NCI-H2196 treated with DMSO at 0.1 percent for 48 hours (cell line): ENCODE measurements around the gene CCR2.
"Not testable (repeated sequence)": the region's sequence is repeated elsewhere in the genome, so short reads cannot be mapped to it uniquely, and the experiment has no call there.

ENCODE experiments used
- DNase-seq: peaks from one replicate; lab custom pipeline; 2025; ENCODE audit not compliant: unreplicated experiment; lab: John Stamatoyannopoulos, UW

CCR2 gene

DNA sequence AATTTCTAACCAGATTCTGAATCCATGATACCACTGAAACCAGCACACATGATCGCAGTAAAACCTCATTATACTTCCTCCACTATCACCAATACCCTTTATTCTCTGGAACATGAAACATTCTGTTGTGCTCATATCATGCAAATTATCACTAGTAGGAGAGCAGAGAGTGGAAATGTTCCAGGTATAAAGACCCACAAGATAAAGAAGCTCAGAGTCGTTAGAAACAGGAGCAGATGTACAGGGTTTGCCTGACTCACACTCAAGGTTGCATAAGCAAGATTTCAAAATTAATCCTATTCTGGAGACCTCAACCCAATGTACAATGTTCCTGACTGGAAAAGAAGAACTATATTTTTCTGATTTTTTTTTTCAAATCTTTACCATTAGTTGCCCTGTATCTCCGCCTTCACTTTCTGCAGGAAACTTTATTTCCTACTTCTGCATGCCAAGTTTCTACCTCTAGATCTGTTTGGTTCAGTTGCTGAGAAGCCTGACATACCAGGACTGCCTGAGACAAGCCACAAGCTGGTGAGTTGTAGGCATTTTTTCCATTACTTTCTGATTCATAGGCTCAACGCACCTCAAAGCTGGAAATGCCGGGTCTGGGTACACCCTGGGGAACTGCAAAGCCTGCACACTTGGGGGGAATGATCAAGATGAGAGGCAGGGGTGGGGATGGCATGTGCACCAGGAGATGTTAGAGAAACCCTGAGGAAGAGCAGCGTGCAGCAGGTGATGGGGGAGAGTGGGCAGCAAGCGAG lies at the start of gene CCR2:
TSS of gene CCR2 (plus strand) at position 465 of the 764 bp plus-strand sequence. CDS start 3,417 bp downstream, outside the sequence.
- DNase-seq, result no peak

DNA sequence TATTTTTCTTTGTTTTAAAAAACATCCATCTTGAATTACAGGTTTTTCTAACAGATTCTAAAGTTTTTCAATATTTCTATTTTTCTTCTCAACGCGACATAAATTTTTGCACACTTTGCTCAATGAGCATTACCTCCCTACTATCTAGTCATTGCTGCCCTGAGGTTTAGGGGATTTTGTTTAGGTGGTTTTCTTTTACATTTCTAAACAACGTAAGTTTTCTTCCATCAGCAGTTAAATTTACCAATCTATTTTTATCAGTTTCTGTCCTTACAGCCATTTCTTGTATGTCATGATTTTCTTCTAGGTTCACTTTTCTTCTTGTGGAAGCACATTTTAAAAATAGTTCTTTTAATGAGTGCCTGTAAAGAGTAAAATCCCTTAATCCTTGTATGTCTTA lies 49.2 kb upstream of the CCR2 start:
- DNase-seq, result no peak

DNA sequence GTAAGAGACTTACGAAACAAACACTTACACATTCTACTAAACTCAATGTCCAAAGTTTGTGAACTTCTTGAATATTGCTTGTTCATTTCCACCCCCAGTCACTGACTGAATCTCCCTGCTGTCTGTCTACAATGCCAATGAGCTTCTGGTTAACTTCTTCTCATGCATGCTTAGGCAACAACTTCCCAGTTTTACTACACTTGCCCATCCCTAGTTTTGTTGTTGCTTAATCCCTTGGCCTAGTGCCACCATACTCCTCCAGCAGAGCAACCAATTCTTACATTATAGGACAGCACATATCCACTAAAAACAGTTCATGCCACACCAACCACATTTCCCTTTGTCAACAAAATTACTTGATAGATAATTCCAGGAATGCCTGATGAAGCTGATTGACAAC lies 40.9 kb upstream of the CCR2 start:
- no peak for DNase-seq

DNA sequence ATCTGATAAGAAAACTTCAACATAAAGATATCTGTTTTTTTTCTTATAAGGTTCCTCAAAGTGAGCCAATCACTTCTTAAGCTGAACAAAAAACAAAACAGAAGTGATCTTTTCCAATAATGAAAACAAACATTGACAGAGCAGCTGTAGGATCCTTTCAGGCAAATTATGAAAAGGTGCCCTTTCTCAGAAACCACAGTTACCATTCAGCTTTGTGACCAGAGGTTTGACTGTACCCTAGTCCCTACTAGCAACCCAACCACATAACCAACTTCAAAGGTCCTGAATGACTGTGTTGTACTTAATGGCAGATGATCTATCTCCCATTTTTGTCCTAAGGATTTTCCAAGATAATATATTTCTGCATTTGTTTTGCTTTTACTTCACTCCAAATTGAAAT lies 39.4 kb upstream of the CCR2 start:
- no peak for DNase-seq

DNA sequence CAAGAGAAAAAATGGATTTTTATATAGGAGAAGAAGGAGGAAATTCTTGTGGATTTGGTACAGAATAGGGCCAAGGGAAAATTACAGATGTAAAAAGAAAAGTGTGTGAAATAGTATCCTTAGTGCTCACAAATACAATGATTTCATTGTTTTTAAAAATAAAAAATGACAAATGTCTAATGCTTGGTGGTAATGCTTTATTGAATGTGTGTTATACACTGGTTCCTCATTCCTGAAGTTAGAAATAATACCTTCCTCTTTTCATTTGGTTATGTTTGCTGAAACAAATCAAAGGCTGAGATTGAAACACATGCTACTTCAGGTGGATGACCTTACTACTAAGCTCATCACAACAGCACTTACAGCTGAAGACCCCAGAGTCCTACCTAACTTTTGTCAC lies 37.7 kb upstream of the CCR2 start:
- DNase-seq, result no peak

DNA sequence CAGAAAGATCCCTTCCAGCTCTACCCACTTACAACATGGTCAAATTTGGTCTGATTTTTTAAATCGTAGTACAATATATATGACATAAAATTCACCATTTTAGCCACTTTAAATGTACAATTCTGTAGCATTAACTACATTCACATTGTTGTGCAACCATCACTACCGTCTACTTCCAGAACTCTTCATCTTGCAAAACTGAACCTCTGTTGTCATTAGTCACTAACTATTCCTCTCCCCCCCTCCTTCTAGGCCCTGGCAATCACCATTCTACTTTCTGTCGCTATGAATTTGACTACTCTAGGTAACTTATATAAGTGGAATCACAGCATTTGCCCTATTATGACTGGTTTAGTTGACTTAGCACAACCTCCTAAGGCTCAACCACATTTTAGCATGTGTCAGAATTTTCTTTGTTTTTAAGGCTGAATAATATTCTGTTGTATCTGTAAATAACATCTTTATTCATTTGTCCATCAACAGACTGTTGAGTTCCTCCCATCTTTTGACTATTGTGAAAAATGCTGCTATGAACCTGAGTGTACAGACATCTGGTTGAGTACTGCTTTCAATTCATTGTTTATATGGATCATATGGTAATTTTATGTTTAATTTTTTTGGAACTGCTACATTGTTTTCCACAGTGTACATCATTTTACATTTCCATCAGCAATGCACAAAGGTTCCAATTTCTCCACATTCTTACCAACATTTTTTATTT lies 35.5 kb upstream of the CCR2 start:
- no peak for DNase-seq

DNA sequence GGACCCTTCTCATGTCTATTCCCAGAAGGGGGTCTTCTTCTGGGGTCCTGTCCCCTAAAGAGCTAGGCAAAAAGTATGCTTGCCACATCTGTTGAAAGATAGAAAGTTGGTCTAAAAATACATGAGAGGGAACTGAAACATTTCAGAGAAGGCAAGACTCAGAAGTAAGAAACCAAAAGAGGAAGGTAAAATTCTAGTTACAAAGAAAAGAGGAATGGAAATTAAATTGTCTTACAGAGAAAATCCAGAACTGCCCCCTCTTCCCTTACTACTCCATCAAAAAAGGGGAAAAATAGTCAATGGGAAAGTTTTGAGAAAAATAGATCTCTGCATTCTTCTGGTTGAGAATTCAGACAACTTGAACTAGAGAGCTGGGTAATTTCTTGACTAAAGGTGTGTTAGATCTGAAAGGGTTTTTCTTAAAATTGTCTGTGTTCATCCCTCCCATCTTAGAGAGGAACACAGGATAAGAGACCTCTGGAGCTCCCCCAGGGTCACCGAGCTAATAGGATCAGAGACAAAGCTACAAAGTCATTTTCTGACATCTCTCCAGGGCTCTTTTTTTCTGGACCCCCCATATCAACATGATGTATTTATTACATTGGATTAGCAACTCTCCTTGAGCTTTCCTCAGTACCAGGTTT lies 32.3 kb upstream of the CCR2 start:
- no peak for DNase-seq

DNA sequence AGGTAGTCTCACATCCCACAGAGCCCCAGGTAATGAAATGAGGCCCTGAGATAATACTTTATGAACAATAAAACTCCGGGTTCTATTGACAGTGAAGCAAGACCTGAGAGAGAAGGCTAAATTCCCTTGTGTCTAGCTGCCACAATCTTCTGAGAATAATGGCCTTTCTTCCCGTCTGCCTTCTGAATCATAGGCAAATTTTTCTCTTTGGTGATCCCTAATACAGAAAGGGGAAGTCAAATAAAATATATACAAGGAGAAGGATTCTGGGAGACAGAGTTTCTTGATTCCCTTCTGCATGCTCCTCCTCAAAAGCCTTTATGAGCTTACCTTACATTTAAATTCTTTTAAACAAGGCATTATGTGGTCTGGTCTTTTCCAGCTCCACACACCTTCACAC lies 29.9 kb upstream of the CCR2 start:
- DNase-seq, result no peak

DNA sequence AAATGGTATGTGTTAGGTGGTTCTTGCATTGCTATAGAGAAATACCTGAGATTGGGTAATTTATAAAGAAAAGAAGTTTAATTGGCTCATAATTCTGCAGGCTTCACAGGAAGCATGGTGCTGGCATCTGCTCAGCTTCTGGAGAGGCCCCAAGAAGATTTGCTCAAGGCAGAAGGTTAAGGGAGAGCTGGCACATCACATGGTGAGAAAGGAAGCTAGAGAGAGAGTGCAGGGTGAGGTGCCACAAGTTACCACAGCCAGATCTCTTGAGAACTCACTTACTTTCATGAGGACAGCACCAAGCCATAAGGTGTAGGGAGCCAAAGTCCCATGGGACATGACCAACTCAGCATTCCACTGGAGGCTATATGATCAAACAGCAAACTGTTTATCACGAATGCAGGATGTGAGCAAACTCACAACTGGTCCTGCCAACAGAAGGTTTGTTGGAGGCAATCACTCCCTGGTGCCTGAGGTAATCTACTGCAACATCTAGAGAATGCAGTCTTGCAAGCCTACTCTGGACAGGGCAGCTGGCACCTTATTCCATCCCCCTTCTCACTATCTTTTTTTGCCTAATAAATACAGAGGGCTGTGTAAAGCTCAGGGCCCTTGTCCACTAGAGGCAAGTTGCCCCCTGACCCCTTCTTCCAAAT lies 28.1 kb upstream of the CCR2 start:
- DNase-seq, result no peak

DNA sequence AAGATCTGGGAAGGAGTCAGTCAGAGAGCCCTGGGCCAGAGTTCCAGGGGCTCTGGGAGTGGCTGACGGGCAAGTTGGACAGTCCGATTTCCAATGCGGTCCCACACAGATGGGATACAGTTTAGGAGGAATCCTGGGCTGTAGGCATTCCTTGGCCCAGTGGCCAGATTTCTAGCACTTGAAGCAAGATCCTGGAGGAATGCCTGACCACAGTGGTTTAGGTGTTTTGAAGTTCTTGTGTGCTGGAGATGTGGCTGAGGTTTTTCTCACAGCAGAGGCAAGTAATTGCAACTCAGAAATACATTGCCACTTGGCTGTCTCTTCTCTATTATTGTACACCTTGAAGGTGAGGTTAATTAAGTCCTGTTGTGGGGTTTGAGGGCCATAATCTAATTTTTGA lies 23.2 kb upstream of the CCR2 start:
- not testable (repeated sequence) for DNase-seq

DNA sequence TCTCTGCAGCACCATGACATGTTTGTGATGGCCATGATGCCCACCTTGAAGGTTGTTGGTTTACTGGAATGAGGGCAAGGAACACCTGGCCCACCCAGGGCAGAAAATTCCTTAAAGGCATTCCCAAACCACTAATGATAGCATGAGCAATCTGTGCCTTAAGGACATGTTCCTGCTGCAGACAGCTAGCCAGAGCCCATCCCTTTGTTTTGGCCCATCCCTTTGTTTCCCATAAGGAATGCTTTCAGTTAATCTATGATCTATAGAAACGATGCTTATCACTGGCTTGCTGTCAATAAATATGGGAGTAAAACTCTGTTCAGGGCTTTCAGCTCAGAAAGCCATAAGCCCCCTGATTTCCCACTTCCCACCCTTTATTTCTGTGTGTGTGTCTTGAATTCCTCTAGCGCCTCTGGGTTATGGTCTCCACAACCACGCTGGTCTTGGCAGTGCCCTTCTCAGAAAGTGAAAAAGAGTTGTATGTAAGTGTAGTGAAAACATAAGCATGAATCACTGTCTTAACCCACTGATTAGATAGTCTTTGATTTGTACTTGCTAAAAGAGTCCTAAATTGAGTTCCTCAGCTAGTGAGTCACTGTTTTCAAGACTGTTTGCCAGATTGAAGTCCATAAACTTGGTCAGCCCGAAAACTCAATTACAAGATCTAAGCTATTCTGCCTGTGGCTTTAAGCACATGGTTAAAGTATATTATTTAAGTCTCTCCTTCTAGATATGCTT lies 19.0 kb upstream of the CCR2 start:
- DNase-seq, result no peak

DNA sequence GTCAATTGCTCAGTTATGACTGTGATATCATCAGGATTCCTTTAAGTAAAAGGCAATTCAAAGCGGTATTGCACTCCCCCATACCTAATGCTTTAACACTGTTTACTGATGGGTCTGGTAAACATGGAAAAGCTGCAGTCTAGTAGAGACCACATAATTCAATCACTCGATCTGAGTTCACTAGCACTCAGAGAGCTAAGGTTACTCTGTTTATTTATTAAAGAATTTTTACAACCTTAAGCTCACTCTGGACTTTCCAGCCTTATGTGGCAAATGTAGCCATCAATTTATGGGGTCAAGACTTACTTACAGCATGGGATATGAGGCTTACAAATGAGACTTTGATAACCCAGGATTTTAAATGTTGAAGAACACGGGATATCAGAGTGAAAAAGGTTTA lies 18.4 kb upstream of the CCR2 start:
- no peak for DNase-seq

DNA sequence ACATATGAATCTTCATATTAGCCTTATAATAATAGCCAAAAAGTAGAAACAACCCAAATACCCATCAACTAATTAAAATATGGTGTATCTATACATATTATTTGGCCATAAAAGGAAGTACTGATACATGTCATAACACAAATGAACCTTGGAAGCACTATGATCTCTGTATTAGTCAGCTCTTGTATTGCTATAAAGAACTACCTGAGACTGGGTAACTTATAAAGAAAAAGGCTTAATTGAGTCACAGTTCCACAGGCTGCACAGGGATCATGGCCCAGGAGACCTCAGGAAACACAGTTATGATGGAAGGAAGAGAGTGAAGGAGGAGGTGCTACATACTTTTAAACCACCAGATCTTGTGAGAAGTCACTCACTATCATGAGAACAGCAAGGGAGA lies 16.0 kb upstream of the CCR2 start:
- DNase-seq, result no peak

DNA sequence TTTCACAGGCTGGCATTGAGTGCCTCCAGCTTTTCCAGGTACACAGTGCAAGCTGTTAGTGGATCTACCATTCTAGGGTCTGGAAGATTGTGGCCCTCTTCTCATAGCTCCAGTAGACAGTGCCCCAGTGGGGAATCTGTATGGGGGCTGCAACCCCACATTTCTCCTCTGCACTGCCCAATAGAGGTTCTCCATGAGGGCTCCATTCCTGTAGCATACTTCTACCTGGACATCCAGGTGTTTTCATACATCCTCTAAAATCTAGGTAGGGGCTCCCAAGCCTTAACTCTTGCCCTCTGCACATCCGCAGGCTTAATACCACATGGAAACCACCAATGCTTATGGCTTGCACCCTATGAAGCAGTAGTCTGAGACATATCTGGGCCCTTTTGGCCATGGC lies 15.1 kb upstream of the CCR2 start:
- no peak for DNase-seq

DNA sequence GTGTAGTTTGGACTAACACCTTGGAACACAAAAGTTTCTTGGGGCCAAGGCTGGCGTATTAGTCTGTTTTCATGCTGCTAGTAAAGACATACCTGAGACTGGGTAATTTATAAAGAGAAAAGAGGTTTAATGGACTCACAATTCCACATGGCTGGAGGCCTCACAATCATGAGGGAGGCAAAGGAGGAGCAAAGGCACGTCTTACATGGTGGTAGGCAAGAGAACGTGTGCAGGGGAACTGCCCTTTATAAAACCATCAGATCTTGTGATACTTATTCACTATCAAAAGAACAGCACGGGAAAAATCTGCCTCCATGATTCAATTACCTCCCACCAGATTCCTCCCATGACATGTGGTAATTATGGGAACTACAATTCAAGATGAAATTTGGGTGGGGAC lies 9.4 kb upstream of the CCR2 start:
- no peak for DNase-seq

DNA sequence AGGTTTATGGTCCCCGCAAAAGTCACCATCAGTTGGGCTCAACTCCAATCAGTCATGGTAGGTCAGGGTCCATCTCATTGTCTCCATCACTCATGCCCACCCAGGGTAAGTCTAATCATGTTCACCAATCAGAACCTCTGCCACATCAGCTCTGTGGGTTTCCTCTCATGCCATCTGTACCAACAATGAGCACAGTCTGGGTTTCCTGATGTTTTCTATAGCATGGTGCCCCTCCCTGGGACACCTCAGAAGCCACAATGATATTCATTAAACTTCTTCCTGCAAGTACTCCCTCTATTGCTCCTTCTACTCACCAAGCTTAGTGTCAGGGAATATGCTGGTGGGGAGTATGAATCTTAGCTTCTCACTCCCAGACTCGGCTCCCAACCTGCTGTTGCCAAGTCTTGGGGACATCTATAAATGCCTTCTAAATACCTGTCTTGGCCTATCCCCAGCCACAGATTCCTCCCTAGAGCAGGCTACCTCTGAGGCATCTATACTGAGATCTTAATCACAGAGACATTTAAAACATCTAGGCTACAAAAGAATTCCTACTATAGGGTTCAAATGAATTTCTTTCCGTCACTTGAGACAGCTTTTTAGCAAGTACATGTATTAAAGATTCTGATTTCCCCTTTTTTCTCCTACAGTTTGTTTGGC lies 5.0 kb upstream of the CCR2 start:
- no peak for DNase-seq

DNA sequence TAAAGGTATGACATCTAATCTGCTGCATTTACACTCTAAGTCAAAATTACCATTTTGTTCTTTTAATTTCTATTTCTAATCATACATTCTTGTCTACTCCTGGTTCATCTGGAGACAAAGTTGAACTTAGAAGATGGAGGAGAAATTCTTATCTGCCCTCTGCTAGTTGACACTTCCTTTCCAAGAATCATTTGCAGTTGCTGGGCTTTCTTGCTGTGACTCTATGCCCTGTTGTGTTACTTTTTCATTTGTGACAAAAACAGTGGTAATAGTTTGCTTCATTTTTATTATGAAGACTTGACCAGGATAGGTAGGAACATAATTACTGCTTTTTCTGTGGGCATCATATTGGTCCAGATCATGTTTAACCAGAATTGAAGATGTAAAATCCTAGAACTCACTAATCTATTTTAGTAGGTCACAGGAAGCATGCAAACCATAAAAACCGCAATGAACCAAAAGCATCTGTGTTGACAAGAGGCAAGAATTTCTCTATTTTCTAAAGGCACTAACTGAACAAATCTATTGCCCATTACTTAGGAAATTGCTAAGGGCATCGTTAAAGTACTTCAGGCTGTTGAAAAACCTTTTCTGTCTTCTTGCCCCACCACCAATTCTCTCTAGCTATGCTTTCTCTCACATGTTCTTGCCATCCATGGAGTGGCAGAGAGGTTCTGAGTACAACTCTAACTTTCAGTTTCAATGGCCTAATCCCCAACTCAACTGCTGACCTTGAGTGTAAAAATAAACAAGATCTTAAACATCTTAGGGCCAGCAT lies 4.2 kb upstream of the CCR2 start:
- no peak for DNase-seq

DNA sequence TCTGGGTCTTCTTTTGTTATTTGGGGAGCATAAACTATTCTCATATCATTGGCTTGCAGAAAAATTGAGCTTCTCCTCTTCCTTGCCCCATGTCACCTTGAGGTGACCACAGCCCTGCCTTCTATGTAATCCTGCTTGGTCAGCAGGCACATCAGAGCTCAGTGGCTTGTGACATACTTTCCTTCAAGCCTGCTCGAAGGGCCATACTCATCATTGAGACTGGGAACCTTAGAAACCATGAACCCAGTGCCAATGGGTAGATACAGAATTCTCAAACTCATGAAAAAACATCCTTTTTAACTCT lies 3.7 kb upstream of the CCR2 start:
- DNase-seq, result no peak

DNA sequence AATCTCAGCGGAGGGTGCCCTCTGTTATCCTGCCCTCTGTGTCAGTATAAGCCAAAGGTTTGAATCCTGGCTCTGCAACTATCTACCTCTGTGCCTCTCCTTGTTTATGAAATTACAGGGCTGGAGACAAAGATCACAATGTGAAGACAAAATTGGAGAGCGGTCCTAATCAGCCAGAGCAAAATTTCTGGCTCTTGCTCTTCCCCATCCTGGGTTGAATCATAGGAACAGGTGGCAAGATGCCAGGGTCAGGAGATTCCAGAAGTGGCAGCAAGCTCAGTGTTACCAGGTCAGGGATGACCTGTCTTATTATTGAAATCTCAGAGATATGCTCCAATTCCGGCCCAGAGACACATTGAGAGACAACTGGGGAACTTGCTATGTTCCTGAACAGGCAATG lies 2.3 kb upstream of the CCR2 start:
- no peak for DNase-seq

DNA sequence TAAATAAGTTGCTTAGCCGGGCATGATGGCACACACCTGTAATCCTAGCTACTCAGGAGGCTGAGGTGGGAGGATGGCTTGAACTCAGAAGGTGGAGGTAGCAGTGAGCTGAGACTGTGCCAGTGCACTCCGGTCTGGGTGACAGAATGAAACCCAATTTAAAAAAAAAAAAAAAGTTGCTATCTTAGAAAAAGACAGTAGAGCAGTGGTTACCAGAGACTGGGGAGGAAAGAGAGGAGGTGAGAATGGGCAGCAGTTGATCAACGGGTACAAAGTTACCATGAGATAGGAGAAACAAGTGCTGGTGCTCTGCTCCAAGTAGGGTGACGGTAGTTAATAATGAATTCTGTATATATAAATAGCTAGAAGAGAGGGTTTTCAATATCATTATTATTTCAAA lies 821 bp upstream of the CCR2 start:
- DNase-seq, result no peak
